ENCODE results near the gene CRYL1.

DNA sequence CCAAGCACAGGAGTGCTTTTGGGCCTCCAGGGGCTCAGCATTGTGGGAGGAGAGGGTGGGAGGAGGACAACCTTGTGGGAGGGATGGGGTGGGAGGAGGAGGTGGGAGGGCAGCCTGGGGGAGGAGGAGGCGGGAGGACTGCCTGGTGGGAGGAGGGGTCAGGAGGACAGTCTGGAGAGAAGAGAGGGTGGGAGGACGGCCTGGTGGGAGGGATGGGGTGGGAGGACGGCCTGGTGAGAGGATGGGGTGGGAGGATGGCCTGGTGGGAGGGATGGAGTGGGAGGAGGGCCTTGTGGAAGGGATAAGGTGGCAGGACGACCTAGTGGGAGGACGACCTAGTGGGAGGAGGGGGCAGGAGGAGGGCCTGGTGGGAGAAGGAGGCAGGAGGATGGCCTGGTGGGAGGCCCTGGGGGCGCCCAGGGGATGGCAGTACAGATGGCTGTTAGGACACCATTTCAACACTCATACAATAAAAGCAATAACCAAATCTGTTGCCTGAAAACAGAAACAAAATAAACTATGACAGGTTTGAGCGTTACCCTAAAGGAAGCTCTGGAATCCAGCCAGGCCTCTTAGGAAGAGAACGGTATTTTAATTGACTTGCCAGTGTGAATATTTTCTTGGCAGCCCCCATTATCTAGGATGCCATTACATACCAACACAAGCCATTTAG, 63.7 kb downstream of the CRYL1 start:
- TF ChIP-seq MAX (IDR thresholded peaks at IDR 0.05) = no peak
- TF ChIP-seq TAF1 (IDR thresholded peaks at IDR 0.05; ENCODE audit: low read depth) = no peak
- no peak for TF ChIP-seq YY1 (IDR thresholded peaks at IDR 0.05; ENCODE audit: low read depth)
- TF ChIP-seq CREB1 (IDR thresholded peaks at IDR 0.05; ENCODE audit: low read depth) = no peak
- no peak for TF ChIP-seq TEAD4 (IDR thresholded peaks at IDR 0.05)
- TF ChIP-seq REST (IDR thresholded peaks at IDR 0.05; ENCODE audit: low read depth) = no peak
- peak; percentile 38; the same call in 1 of the 2 replicates for TF ChIP-seq NFIC (IDR thresholded peaks at IDR 0.05)
- TF ChIP-seq EP300 (IDR thresholded peaks at IDR 0.05; ENCODE audit: borderline replicate concordance) = no peak
- TF ChIP-seq CEBPB (IDR thresholded peaks at IDR 0.05) = no peak
- no peak for TF ChIP-seq USF1 (IDR thresholded peaks at IDR 0.05)
- TF ChIP-seq RAD21 (IDR thresholded peaks at IDR 0.05; ENCODE audit: low read depth) = no peak
- TF ChIP-seq FOXM1 (IDR thresholded peaks at IDR 0.05; ENCODE audit: borderline replicate concordance, low read depth) = no peak
- no peak for TF ChIP-seq EGR1 (IDR thresholded peaks at IDR 0.05)
- TF ChIP-seq TCF12 (IDR thresholded peaks at IDR 0.05; ENCODE audit: low read depth) = no peak
